GM18907 (cell line): ENCODE measurements around the gene BPIFB6.

Source experiments
- ATAC-seq: cut with Tn5 transposase; IDR thresholded peaks from one replicate; pipeline ENCODE4 v1.9.1; 2021; ENCODE audit warnings: mild to moderate bottlenecking, moderate library complexity; ENCODE audit not compliant: unreplicated experiment

Gene BPIFB6

DNA sequence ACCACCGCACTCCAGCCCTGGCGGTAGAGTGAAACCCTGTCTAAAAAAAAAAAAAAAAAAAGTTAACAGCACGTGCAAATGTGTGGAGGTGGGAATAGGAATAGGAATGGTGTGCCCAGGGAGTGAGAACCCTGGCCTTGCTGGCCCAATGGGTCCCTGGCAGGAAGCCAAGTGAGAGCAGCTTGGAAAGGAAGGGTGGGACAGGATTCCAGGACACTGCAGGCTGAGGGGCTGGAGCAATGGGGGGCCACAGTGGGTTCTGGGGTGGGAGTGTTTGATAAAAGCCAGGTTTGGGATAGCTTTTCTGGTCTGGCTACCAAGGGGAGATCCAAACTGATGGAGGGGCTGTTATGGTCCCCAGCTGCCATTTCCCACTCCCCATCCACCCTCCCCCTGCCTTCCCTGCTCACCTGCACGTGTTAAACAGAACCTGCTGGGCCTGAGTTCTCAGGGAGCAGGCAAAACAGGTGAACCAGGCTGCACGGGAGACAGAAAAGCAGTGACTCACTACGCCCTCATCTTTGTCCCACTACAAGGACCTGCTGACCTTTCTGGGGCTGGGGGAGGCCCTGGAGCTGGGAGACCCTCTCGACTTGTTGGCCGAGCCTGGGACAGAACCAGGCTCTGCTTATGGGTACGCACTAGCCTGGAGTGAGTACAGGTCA, 30.5 kb upstream of the BPIFB6 start:
- ATAC-seq: no peak

DNA sequence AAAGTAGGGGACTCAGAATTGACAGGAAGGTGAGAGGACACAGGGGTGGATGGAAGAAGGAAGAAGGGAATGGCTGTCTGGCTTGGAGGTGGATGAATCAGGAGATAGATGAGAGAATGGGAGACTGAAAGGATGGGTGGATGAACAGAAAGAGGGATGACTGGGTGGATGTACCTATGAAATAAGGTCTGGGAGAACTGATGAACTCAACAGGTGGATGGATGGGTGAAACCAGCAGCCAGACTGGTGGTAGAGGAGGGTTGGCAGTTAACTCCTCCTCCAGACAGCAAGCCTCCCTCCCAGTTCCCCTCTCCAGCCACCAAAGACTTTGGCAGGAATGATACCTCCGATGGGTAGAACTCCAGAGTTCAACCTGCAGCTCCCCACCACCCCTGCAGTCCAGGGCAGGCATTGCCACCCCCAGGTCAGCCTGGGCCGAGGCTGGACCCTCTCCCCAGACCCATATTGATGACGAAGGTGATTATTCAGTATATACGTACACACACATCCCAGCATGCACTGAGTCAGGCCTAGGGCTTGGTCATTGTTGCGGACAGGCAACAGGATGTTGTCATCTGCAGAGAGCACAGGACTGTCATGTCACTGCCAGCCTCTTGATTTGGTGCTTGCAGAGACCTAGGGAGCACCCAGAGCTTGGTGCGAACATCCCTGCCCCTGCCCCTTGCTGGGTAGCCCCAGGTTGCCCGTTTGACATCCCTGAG, 29.2 kb upstream of the BPIFB6 start:
- no peak for ATAC-seq

DNA sequence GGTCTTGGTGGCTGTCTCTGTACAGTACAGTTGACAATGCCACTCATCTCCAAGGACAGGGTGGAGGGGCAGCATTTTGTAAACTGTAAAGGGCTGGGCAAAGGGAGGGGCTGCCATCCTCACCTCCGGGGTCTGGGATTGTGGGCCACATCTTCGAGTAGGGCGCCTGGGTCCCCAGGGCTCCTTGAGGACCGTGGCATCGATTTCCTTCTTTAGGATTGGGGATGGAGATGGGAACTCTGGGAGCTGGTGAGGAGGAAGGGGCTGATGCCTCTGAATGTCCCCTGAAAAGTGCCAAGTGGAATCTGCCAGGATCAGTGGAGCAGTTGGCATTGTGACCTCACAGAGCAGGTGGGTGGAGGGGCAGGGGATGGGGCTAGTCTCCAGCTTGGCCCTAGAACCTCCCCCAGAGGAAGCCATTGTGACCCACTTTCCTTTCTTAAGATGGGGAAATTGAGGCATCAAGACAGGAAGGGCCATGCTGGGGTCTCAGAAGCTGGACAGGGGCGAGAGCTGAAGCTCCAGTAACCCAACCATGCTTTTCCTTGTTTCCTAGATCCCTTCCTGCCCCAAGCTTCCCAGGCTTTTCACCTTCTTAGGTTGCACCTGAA, 27.2 kb upstream of the BPIFB6 start, which contains the start of gene SUN5:
Gene SUN5, minus strand, starts transcription at position 293 of the 611 bp plus-strand sequence. Its CDS starts 93 bp downstream, at position 200.
- no peak for ATAC-seq

- no peak for ATAC-seq
Observed at GRCh38 chr20:33005132-33005566, 26.3 kb upstream of the BPIFB6 start.

DNA sequence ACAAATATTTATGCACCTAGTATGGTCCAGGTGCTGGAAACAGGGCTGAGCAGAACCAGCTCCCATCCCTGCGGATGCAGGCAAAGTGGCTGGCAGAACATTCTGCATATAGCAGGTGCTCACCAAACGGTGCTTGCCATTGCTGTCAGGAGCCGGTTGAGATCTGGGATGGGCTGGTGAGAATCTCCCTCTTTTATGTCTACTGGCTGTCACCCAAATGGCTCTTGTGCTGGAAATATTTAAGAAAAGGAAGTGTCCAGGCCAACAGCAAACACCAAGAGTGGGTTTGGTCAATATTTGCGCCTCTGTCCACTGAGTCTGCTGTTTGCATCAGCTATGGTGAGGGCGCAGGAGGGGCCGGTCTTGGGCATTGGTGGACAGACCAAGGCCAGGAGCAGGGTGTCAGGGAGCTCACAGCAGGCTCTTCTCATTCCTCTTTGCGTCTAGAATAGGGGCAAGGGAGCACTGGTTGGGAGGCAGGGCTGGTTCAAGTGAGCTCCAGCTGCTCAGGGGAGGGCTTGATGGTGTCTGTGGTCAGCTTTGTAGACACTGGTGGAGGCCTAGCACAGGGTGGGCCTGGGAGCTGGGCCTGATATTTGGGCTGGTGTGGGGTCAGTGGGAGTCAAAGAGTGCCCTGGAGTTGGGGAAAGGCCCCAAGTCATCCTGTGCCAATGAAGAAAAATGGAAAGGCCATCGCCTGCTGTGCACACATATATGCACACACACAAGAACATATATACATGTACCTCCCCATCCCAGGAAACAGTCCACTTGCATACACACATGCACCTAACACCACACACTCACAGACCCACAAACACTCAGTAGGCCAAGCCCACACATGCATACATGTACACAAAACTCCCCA, 25.3 kb upstream of the BPIFB6 start:
- no peak for ATAC-seq

DNA sequence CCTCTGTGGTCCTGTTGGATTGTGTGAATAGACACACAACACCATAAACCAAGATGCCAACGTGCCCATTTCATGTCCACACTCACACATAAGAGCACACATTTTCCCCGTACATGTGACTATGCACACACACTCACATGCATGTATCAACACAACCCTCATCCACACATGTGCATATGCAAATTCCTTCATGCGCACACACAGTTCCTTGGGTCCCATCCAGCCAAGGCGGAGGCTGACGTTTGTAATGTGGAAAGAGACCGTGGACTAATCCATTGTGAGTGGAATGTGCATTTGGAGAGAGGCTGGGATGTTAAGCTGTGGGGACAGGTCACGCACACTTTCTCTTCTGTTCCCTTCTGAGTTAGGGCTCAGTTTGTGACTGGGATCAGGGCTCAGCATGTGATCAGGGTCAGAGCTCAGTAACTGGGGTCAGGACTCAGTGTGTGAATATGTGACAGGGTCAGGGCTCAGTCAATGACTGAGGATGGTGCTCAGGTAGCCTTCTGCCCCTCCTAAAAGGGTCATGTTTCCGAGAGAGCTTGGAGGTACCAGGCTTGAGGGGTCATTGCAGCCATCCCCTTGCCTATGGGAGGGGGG, 24.6 kb upstream of the BPIFB6 start:
- no peak for ATAC-seq

DNA sequence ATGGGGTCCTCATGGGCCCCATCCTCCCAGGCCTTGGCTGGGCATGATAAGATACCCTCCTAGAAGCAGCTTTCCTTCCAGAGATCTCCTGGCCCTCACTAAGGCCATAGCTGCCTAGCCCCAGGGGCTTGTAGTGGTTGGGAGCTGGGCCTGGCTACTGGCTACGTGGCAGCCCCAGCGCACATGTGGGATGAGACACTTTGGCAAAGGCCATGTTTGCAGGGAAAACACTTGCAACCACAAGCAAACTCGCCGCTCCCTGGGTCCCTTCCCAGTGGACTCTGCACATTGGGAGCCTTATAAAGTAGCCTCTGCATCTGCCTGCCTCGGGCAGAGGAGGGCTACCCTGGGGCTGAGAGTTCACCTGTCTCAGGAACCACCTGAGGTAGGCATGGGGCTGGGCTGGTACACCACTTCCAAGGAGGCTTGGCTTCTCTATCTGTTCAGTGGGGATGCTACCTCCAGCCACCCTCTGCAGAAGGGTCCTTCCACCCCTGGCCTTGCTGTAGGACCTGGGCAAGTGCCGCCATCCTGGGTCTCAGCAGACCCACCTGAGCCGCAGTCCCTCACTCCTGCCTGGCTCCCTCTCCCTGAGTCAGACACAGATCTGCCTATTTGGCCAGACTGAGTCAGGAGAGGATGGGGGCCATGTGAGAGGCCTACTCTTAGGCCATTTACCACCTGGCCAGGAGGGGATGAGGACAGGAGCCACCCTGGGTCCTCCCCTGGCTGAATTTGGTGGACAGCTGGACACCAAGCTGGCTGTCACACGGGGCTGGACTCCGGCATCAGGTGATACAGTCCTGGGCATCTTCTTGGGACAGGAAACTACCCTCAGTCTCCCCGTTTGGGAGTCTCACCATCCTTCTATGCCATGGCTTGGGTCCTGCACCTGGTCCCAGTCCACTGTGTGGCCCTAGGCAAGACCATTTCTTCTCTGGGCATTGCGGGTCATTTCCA, 23.8 kb upstream of the BPIFB6 start, which contains the start of gene BPIFB2:
Gene BPIFB2, plus strand, starts transcription at position 329 of the 960 bp plus-strand sequence. CDS start 871 bp downstream, outside the sequence.
- ATAC-seq: no peak

- ATAC-seq: no peak
Observed at GRCh38 chr20:33008336-33009213, 22.9 kb upstream of the BPIFB6 start.

- ATAC-seq: no peak
Observed at GRCh38 chr20:33009214-33010132, 22.0 kb upstream of the BPIFB6 start.

DNA sequence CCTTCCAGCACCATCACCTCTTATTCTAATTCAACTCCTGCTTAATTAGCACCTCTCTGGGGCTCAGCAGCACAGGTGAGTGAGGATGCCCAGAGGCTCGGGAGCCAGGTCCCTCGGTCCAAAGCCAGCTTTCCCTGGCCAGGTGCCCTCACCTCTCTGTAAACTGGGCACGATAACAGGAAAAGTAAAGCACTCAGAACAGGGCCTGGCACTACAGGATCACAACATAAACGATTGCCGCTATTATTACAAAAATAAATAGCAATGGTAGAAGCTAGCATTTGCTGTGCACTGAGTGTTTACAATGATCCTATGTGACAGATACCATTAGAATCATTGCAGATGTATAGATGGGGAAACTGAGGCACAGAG, 21.3 kb upstream of the BPIFB6 start:
- no peak for ATAC-seq

DNA sequence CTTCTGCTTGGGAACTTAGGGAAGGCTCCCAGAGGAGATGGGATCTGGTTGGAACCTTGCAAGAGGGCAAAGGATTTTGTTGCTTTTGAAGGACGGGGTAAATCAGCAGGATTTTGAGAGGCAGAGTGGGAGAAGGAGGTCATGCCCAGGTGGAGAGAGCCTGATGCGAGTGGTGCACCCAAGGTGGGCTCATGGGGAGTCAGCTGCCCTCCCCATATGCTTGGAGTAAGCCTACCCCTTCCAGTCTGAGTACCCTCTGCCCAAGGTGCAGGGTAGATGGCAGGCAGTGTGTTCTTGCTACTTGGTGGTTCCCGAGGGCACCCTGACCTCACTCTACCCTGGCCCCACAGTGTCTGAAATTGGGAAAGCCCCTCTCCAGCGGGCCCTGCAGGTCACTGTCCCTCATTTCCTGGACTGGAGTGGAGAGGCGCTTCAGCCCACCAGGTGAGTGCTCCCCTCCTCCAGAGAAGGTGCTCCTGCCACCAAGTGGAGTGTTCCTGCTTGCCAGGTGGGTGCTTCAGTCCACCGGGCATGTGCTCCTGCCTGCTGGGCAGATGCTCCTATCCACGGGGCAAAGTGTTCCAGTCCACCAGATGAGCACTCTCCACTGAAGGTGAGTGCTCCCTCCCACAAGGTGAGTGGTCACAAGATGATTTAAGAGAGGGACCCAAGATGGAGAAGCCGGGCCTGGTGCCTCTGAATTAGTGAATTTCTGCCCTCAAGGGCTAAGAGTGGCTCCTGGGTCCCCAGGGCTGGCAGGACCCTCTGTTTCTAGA, 20.6 kb upstream of the BPIFB6 start:
- ATAC-seq: no peak

DNA sequence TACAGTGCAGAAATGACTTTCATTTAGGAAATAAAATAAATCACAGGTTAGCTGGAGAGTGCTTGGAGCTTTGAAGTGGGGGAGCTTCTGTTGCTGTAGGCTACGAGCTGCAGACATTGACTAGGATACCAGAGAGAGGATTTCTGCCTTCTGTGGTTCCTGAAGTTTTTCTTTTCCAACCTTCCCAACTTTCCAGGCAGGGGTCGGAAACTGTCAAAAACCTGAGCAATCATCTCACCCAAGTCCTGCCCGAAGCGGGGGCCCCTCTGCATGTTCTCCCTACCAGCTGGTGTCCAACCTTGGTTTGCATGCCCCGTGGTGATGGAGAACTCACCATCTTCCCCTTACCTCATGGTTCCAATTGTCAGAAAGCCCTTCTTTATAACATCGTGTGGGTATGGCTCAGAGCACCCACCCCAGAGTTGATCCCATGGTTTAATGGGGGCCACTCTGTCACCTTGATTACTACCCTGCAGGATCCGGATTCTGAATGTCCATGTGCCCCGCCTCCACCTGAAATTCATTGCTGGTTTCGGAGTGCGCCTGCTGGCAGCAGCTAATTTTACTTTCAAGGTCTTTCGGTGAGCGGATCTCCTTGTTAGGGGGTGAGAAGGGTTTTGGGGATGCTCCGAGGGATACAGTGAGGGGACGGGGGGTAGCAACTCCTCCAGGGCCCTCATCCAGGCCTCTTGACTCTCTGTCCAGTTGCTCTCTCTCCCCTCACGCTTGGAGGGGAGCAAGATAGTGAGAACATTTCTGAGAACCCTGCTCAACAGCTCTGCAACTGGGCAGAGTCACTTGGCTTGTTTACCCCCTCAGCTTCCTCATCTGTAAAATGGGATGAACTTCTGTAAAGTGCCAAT, 18.9 kb upstream of the BPIFB6 start:
- no peak for ATAC-seq

DNA sequence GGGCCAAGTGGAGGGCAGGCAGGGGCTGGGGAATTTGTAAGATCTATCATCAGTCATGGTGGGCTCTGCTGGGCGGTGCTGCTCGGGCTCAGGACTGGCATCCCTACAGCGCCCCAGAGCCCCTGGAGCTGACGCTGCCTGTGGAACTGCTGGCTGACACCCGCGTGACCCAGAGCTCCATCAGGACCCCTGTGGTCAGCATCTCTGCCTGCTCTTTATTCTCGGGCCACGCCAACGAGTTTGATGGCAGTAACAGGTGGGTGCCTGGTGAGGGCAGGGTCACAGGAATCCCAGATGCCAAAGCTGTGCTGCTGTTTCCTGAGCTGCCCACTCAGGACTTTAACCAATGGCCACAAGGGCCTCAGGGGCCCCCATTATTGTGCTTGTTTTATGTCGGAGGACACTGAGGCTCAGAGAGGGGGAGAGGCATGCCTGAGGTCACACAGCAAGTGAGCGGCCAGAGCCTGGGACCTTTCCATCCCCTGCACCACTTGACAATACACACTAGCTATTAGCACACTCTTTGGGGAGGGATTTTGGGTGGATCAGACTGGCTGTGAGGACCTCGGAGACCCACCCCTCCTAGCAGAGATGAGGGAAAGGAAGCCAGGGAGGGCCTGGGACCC, 17.6 kb upstream of the BPIFB6 start:
- no peak for ATAC-seq

DNA sequence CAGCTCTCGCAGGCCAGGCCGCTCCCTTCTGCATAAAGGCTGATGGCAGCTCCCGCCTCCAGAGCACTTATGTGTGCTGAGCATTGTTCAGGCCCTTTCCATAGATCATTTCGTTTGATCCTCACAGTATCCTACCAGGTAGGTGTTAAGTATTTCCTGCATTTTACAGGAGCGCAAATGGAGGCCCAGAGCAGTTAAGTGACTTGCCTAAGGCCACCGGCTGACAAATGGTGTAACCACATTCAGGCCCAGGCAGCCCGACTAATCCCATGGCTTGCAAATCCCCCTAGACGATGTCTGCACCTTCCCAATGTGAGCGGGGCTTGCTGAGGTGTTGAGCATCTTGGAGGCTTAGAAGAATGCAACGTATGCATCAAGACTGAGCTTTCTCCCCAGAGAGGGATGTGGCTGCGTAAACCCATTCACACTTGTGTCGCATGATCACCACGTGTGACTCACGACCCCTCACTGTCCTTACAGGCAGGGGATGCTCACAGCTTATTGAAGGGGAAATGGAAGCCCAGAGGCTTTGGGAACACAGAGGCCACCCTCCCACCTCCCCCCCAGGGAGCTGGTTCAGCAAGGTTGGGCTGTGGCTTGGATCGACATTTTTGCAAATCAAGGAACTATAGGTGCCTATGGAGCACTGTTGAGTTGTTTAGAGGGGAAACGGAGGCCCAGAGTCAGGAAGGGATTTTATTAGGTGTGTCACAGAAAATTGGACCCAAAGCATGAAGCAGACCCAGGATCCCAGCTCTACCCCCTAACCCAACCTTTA, 16.9 kb upstream of the BPIFB6 start:
- ATAC-seq: no peak

DNA sequence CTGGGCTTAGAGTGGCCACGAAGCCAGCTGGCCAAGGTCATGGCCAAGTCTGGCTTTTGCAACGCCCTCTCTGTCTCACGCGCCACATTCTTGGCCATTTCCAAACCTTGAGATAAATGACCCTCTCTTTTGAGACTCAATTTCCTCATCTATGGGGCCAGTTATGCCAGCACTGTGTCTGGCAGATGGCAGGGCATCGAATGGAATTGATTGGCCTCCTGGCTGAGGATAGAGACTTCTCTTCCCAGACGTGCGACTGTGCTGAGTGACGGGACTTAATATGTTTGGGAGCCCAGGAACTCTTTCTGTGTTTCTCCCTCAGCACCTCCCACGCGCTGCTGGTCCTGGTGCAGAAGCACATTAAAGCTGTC, 16.3 kb upstream of the BPIFB6 start:
- ATAC-seq: no peak
